Measurements from ENCODE around the gene SETD7.

DNA sequence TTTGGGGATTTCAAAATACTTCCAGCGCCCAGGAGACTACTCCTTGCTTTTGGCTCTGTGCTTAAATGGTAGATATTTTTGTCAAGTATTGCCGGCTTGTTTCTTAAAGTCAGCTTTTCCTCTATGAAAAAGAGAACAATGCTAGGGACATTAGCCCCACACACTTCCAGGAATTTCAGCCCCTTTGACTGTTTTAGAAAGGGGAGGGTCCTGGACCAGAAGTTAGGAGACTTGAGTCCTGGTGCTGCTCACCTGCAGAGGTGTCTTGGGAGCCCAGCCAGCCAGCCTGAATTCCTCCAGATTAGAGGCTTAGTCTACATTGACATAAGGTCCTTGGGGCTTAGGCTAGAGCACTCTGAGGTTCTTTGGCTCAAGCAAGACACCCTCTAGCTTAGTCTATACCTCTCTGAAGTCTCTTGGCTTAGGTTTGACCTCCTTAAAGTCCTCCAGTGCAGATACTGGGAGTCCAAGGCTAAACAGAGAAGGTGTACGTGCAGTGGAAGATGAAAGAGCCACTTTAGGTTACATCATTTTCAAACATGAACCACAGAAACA is 1.6 kb upstream of the SETD7 start:
- TF ChIP-seq, protein P1, sequence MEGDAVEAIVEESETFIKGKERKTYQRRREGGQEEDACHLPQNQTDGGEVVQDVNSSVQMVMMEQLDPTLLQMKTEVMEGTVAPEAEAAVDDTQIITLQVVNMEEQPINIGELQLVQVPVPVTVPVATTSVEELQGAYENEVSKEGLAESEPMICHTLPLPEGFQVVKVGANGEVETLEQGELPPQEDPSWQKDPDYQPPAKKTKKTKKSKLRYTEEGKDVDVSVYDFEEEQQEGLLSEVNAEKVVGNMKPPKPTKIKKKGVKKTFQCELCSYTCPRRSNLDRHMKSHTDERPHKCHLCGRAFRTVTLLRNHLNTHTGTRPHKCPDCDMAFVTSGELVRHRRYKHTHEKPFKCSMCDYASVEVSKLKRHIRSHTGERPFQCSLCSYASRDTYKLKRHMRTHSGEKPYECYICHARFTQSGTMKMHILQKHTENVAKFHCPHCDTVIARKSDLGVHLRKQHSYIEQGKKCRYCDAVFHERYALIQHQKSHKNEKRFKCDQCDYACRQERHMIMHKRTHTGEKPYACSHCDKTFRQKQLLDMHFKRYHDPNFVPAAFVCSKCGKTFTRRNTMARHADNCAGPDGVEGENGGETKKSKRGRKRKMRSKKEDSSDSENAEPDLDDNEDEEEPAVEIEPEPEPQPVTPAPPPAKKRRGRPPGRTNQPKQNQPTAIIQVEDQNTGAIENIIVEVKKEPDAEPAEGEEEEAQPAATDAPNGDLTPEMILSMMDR (IDR thresholded peaks at IDR 0.05; ENCODE audit: low read depth, low read length, poor library complexity, severe bottlenecking) = no peak
- TF ChIP-seq EZH2phosphoT487 (IDR thresholded peaks at IDR 0.05; ENCODE audit: borderline replicate concordance, low read length) = no peak
